ENCODE data around the gene RRP7A. TPM values are rescaled to one million over a fixed set of nuclear protein-coding genes. Genes with fewer than 3 reads are reported as not detected.

Gene RRP7A
- total and polyA plus RNA-seq, 10 of the 15 experiments (the other 5 are each of a cell fraction or from before 2014, with no cell fraction given): 2.9 to 114 (median 43.8) TPM

GRCh38 chr22:42470366-42471082, 49.1 kb downstream of the RRP7A start:
- H3K27me3 ChIP-seq (replicated peaks in 1 of 2; ENCODE audit: control insufficient read depth in 2 of 2, insufficient read depth in 2 of 2, low read length in 1 of 2): 0 out of 4 replicates have a peak, but pooled peaks cover 1 to 4% of the 10 kb centered on the region in 2 experiments
- SMC1A ChIA-PET (ENCODE audit: uncharacterized antibody, unreplicated experiment): interaction anchor here (0.6 to 1.2 kb wide), 6 partner anchors 8 to 358 kb away, joined by 3 to 10 read pairs (median 3); no protein-coding TSS in a partner anchor
- H3K9ac ChIP-seq (ENCODE audit: control insufficient read depth, insufficient read depth, low read length): no peak overlapping the region
- H3K27ac ChIP-seq (ENCODE audit: control insufficient read depth, insufficient read depth): no peak overlapping the region
- POLR2A ChIA-PET: interaction anchor here (0.6 to 0.7 kb wide), 3 partner anchors 26 to 413 kb away, joined by 3 to 4 read pairs (median 3); no protein-coding TSS in a partner anchor
- no peak overlapping the region for H2AFZ ChIP-seq (ENCODE audit: control insufficient read depth, low read depth, low read length)
- H3K4me2 ChIP-seq (ENCODE audit: control insufficient read depth, insufficient read depth): no peak overlapping the region
- ATAC-seq (no peak), FAIRE-seq (no peak), DNase-seq (ENCODE audit: low read depth, low spot score) (no peak)
- H3K9me3 ChIP-seq (replicated peaks; ENCODE audit: control insufficient read depth, insufficient read depth, low read length): no peaks in the 10 kb centered on the region
- no peak overlapping the region for H3K4me3 ChIP-seq
- H3K36me3 ChIP-seq (ENCODE audit: control insufficient read depth in 2 of 2, insufficient read depth in 2 of 2, low read length in 1 of 2): no peaks in the 10 kb centered on the region
- in situ Hi-C loops (cut with MboI) (no loop called here), intact Hi-C loops (cut with micrococcal nuclease; ENCODE audit: unreplicated experiment) (loop anchor here (10.0 kb wide), 1 partner anchor 506 kb away; the partner anchor contains the start of gene SEPTIN3)
- 41% methylated on average over 4 of the region's 4 CpGs for WGBS (ENCODE audit: insufficient coverage, insufficient replicate concordance, low lambda C conversion rate, missing lambda C conversion rate)
- no peaks in the 10 kb centered on the region for H3K79me2 ChIP-seq (ENCODE audit: control insufficient read depth, insufficient read depth, low read length)
- no peaks in the 10 kb centered on the region for H4K20me1 ChIP-seq (ENCODE audit: control insufficient read depth, insufficient read depth)
- no peaks in the 10 kb centered on the region for H3K4me1 ChIP-seq (ENCODE audit: control insufficient read depth, insufficient read depth, low read length)
- BruUV-seq (replicated peaks): no TSS peak
- RAD21 ChIA-PET (ENCODE audit: unreplicated experiment): interaction anchor here (1.1 kb wide), 1 partner anchor 27 kb away, joined by 3 read pairs; no protein-coding TSS in a partner anchor
- CTCF ChIA-PET: interaction anchor here (0.8 to 1.5 kb wide), 8 partner anchors 10 to 503 kb away, joined by 3 to 5 read pairs (median 3); no protein-coding TSS in a partner anchor
- no peak for TF ChIP-seq BMI1 (IDR thresholded peaks at IDR 0.05; ENCODE audit: borderline replicate concordance)
- TF ChIP-seq, protein P1, sequence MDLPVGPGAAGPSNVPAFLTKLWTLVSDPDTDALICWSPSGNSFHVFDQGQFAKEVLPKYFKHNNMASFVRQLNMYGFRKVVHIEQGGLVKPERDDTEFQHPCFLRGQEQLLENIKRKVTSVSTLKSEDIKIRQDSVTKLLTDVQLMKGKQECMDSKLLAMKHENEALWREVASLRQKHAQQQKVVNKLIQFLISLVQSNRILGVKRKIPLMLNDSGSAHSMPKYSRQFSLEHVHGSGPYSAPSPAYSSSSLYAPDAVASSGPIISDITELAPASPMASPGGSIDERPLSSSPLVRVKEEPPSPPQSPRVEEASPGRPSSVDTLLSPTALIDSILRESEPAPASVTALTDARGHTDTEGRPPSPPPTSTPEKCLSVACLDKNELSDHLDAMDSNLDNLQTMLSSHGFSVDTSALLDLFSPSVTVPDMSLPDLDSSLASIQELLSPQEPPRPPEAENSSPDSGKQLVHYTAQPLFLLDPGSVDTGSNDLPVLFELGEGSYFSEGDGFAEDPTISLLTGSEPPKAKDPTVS (IDR thresholded peaks at IDR 0.05; ENCODE audit: low read depth, low read length): no peak
- TF ChIP-seq FOS (IDR thresholded peaks at IDR 0.05; ENCODE audit: borderline replicate concordance, extremely low read depth, insufficient read length): no peak
- TF ChIP-seq BRCA1 (IDR thresholded peaks at IDR 0.05; ENCODE audit: low read depth, low read length): no peak
- TF ChIP-seq EZH2 (IDR thresholded peaks at IDR 0.05; ENCODE audit: borderline replicate concordance, control insufficient read depth, low read depth, low read length): no peak
- no peak for TF ChIP-seq PML (IDR thresholded peaks at IDR 0.05; ENCODE audit: low read length)
- TF ChIP-seq NR2F1 (conservative IDR thresholded peaks at IDR 0.05): no peak
- TF ChIP-seq, protein P2, sequence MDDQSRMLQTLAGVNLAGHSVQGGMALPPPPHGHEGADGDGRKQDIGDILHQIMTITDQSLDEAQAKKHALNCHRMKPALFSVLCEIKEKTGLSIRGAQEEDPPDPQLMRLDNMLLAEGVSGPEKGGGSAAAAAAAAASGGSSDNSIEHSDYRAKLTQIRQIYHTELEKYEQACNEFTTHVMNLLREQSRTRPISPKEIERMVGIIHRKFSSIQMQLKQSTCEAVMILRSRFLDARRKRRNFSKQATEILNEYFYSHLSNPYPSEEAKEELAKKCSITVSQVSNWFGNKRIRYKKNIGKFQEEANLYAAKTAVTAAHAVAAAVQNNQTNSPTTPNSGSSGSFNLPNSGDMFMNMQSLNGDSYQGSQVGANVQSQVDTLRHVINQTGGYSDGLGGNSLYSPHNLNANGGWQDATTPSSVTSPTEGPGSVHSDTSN (IDR thresholded peaks at IDR 0.05; ENCODE audit: insufficient replicate concordance, low read depth, low read length): no peak
- TF ChIP-seq SMAD1 (IDR thresholded peaks at IDR 0.05; ENCODE audit: low read depth, partially characterized antibody): no peak
- TF ChIP-seq WRNIP1 (IDR thresholded peaks at IDR 0.05; ENCODE audit: borderline replicate concordance, low read depth, low read length): no peak
- no peak for TF ChIP-seq CBFB (IDR thresholded peaks at IDR 0.05; ENCODE audit: low read depth)
- no peak for TF ChIP-seq NFYA (IDR thresholded peaks at IDR 0.05; ENCODE audit: borderline replicate concordance, low read depth, low read length)
- no peak for TF ChIP-seq HDGF (IDR thresholded peaks at IDR 0.05)
- TF ChIP-seq ZBED1 (IDR thresholded peaks at IDR 0.05; ENCODE audit: borderline replicate concordance): no peak
- TF ChIP-seq NKRF (conservative IDR thresholded peaks at IDR 0.05): no peak
- no peak for TF ChIP-seq CTCF (IDR thresholded peaks at IDR 0.05 in 2 of 3, conservative IDR thresholded peaks at IDR 0.05 in 1 of 3; ENCODE audit: control insufficient read depth in 2 of 3, extremely low read depth in 1 of 3, insufficient read depth in 1 of 3, low read depth in 3 of 3, low read length in 3 of 3)
- TF ChIP-seq IRF4 (IDR thresholded peaks at IDR 0.05; ENCODE audit: low read depth, low read length): no peak
